Suprapubic skin (tissue), 4 donors: ENCODE measurements around the gene TMEM178B. TPM values are rescaled to one million over a fixed set of nuclear protein-coding genes. Genes with fewer than 3 reads are reported as not detected.

ENCODE experiments used
- DNase-seq, 2 donors: peaks; one replicate each; pipeline ENCODE4 v3.0.0-alpha.2; 2019; ENCODE audit warnings: low spot score in 2 of 2
- H3K27ac ChIP-seq: fragments of 200-600 bp; sonication (generic); one replicate; pipeline ENCODE4 v1.5.1; 2019
- H3K27me3 ChIP-seq: fragments of 200-600 bp; sonication (generic); one replicate; pipeline ENCODE4 v1.5.1; 2019
- H3K36me3 ChIP-seq: fragments of 200-600 bp; sonication (generic); one replicate; pipeline ENCODE4 v1.5.1; 2019
- H3K4me1 ChIP-seq: fragments of 200-600 bp; sonication (generic); one replicate; pipeline ENCODE4 v1.5.1; 2019
- H3K4me3 ChIP-seq: fragments of 200-600 bp; sonication (generic); one replicate; pipeline ENCODE4 v1.5.1; 2019; ENCODE audit warnings: mild to moderate bottlenecking
- H3K9me3 ChIP-seq: fragments of 200-600 bp; sonication (generic); one replicate; pipeline ENCODE4 v1.5.1; 2019
- CTCF ChIP-seq, 2 donors: fragments of 200-600 bp in 1 of 2; fragments of 450-650 bp in 1 of 2; sonication (generic) in 1 of 2; IDR thresholded peaks; one replicate each; pipeline ENCODE4 v1.5.1; 2016 to 2019; ENCODE audit warnings: antibody characterized with exemption in 2 of 2, mild to moderate bottlenecking in 1 of 2, moderate library complexity in 1 of 2
- EP300 ChIP-seq: sonication (generic); formaldehyde crosslinking; IDR thresholded peaks from one replicate; pipeline ENCODE4 v1.6.1; 2017; ENCODE audit warnings: antibody characterized with exemption
- POLR2A ChIP-seq, 2 donors: fragments of 450-650 bp; IDR thresholded peaks; one replicate each; pipeline ENCODE4 v1.6.1; 2017; ENCODE audit warnings: antibody characterized with exemption in 2 of 2, mild to moderate bottlenecking in 2 of 2, moderate library complexity in 2 of 2
- POLR2AphosphoS5 ChIP-seq, 3 donors: sonication (generic); formaldehyde crosslinking; IDR thresholded peaks; one replicate each; pipeline ENCODE4 v1.6.1; 2017; ENCODE audit warnings: antibody characterized with exemption in 3 of 3
- WGBS: methylation state at CpG from one replicate; pipeline ENCODE4 v1.1.5; 2018; 5-methylcytosine and 5-hydroxymethylcytosine counted together
- total RNA-seq, 4 donors: library from RNA; depleted of rRNA; stranded (reverse); fragments of >200 nt; gene quantifications; one replicate each; pipeline ENCODE4 v1.1.0, GENCODE V29; 2016

Gene TMEM178B
- total RNA-seq, 4 donors from 2014 or later, result 0.34 to 1.6 (median 0.72) TPM

- H3K36me3 ChIP-seq, result no peaks in the 10 kb centered on the region
- H3K27me3 ChIP-seq, result no peaks in the 10 kb centered on the region
- H3K4me3 ChIP-seq, result no peak overlapping the region
- 78% methylated on average over 4 of the region's 4 CpGs for WGBS
- no peak for DNase-seq
- H3K27ac ChIP-seq, result no peak overlapping the region
- H3K4me1 ChIP-seq, result no peaks in the 10 kb centered on the region
- TF ChIP-seq POLR2AphosphoS5 (IDR thresholded peaks at IDR 0.05) (no peak), POLR2A (IDR thresholded peaks at IDR 0.05) (no peak), CTCF (IDR thresholded peaks at IDR 0.05) (no peak), EP300 (no peak)
- no peaks in the 10 kb centered on the region for H3K9me3 ChIP-seq
Observed at GRCh38 chr7:141340991-141341390, 267.1 kb downstream of the TMEM178B start.

- Histone ChIP-seq H3K4me3 (no peak overlapping the region), H3K4me1 (no peaks in the 10 kb centered on the region), H3K27ac (no peak overlapping the region), H3K27me3 (no peaks in the 10 kb centered on the region), H3K9me3 (no peaks in the 10 kb centered on the region), H3K36me3 (no peaks in the 10 kb centered on the region)
- 89% methylated on average over 16 of the region's 16 CpGs for WGBS
- TF ChIP-seq POLR2AphosphoS5 (IDR thresholded peaks at IDR 0.05) (no peak), EP300 (no peak), POLR2A (IDR thresholded peaks at IDR 0.05) (no peak), CTCF (IDR thresholded peaks at IDR 0.05) (no peak)
- no peak for DNase-seq
Observed at GRCh38 chr7:141342621-141343408, 269.0 kb downstream of the TMEM178B start.

GRCh38 chr7:141344153-141344935 is 270.5 kb downstream of the TMEM178B start:
- TF ChIP-seq POLR2A (IDR thresholded peaks at IDR 0.05) (no peak), EP300 (no peak), POLR2AphosphoS5 (IDR thresholded peaks at IDR 0.05) (no peak), CTCF (IDR thresholded peaks at IDR 0.05) (no peak)
- H3K27me3 ChIP-seq, result no peaks in the 10 kb centered on the region
- DNase-seq, result no peak
- no peaks in the 10 kb centered on the region for H3K9me3 ChIP-seq
- no peaks in the 10 kb centered on the region for H3K36me3 ChIP-seq
- no peak overlapping the region for H3K4me3 ChIP-seq
- no peaks in the 10 kb centered on the region for H3K4me1 ChIP-seq
- WGBS, result 87% methylated on average over 3 of the region's 3 CpGs
- H3K27ac ChIP-seq, result no peak overlapping the region

- H3K4me3 ChIP-seq, result no peak overlapping the region
- no peaks in the 10 kb centered on the region for H3K36me3 ChIP-seq
- TF ChIP-seq EP300 (no peak), POLR2A (IDR thresholded peaks at IDR 0.05) (no peak), POLR2AphosphoS5 (IDR thresholded peaks at IDR 0.05) (no peak), CTCF (IDR thresholded peaks at IDR 0.05) (no peak)
- H3K27me3 ChIP-seq, result no peaks in the 10 kb centered on the region
- no peaks in the 10 kb centered on the region for H3K9me3 ChIP-seq
- 82% methylated on average over 7 of the region's 7 CpGs for WGBS
- no peak overlapping the region for H3K27ac ChIP-seq
- no peak for DNase-seq
- no peaks in the 10 kb centered on the region for H3K4me1 ChIP-seq
Observed at GRCh38 chr7:141348728-141349127, 274.9 kb downstream of the TMEM178B start.

GRCh38 chr7:141349338-141349737 is 275.5 kb downstream of the TMEM178B start:
- H3K4me1 ChIP-seq, result no peaks in the 10 kb centered on the region
- H3K27me3 ChIP-seq, result no peaks in the 10 kb centered on the region
- H3K9me3 ChIP-seq, result no peaks in the 10 kb centered on the region
- H3K36me3 ChIP-seq, result no peaks in the 10 kb centered on the region
- no peak overlapping the region for H3K4me3 ChIP-seq
- no peak for TF ChIP-seq POLR2A (IDR thresholded peaks at IDR 0.05)
- no peak for DNase-seq
- WGBS, result 73% methylated on average over 5 of the region's 5 CpGs
- H3K27ac ChIP-seq, result no peak overlapping the region
